Measurements from ENCODE around the gene USP2.
A peak's percentile ranks its signal among the peaks of the same experiment; 100 is the strongest.

USP2 gene

DNA sequence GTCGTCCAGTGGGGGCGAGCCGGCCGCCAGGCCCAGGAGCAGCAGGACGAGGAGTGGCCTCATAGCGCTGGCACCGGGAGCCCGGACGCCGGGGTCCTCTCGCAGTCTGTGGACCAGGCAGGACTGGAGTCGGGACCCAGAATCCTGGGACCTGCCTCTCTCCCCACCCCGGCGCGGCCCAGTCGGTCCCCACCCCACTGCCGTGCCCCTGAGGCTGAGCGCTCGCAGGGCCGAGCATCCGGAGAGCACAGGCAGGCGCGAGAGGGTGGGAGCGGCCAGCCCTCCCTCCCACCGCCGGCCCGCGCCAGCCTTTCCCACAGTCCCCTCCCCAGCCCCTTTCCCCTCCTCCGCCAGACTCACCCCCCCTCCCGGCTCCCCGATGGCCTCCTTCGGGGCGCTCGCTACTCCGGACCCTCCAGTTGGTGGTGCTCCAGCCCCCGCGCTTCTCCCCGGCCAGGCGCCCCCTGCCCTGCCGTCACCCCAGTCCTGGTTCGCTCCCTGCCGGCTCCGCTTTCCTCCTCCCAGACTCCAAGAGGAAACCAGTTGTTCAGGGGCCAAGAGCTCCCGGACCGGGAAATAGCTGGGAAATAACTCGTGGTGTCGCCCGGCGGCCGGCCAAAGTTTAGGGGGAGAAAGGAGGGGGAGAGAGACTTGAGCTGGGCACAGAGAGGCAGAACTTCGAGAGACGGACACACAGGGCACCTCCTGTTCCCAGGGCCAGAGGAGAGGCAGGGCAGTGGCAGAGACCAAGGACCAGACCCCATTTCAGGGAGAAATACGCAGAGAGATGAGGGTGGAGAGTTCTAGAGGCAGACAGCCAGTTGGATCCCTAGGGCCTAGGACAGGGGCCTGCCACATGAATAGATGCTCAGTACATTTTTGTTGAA is 40.9 kb downstream of the USP2 start, which contains the start of gene C1QTNF5:
Gene C1QTNF5, minus strand, starts transcription at position 549 of the 887 bp plus-strand sequence. Its CDS starts 486 bp downstream, at position 63.
- DNase-seq = peak; percentile 80

DNA sequence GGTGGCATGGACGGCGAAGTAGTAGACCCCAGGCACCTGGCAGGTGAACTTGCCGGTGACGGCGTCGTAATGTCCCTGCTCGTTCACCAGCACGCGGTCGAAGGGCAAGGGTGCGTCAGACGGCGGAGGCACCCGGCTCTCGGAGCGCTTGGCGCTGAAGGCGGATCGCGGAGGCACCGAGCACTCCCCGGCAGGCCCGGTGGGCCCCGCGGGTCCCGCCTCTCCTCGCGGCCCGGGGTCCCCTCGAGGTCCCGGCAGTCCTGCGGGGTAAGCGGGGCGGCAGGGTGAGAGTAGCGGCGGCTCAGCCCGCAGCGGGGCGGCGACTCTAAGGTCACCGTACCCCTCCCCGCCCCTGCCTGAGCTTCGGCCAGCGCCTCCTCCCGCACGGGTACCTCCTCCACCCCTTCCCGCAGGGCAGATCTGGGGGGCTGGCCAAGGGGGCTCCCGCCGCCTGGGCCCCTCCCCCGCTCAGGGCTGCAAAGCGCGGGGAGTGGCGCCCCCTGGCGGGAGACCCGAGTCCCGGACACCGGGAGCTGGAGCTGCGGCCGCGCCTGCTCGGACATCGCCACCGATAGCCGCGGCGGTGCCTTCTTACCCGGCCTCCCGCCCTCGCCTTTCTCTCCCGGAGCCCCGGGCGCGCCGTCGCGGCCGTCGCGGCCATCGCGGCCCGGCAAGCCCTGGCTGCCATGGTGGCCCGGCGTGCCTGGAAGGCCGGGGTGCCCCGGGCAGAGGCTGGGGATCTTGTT is 41.7 kb downstream of the USP2 start:
- peak; percentile 55 for DNase-seq

DNA sequence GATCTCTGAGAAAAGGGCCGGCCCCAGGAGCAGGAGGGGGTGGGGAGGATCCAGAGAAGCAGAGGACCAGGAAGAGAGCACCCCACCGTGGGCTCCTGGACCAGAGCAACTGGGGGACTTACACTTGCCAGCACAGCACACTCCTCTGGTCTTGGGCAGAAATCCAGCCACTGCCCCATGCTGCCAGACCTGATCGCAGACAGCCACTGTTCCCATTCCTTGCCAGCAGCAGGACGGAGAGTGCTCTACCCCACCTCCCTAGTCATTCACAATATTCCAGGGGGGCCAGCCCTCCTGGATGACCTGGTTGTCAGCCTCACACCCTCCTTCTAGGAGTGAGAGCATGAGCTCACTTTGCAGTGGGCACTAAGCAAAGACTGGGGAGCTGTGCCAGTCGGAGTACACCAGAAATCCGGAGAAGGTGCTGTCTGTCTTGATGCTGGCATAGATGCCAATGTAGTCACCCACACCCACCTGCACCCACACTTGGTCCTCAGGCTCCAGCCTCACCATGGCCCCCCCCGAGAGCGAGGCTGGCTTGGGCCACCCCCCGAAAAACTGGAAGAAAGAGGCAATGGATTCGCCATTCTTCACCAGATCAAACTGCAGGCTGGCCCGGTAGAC is 42.4 kb downstream of the USP2 start:
- no peak for DNase-seq

DNA sequence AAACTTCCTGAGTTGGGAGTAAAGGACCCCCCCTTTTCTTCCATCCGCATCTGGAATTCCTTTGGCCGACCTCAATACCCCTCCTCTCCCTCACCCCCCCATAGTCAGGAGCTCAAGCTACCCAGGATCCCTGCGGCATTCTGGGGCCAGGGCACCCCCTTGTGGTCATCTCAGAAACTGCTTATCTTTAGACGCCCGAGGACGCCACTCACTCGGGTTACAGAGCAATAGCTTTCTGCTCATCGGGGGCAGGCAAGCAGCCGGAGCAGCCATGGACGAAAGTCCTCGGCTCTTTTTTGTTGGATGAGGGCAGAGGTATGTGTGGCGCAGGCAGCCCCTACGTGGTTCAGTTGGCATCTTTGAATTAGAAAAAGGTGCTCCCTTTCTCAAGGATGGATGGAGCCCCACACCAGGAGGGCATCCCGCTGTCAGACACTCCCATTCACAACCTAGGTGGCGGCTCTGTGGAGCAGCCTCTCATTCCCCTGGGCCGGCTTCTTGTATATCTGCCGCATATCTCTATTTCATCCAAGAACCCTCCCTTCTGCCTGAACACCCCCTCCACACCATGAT is 43.1 kb downstream of the USP2 start:
- DNase-seq = peak; percentile 85

DNA sequence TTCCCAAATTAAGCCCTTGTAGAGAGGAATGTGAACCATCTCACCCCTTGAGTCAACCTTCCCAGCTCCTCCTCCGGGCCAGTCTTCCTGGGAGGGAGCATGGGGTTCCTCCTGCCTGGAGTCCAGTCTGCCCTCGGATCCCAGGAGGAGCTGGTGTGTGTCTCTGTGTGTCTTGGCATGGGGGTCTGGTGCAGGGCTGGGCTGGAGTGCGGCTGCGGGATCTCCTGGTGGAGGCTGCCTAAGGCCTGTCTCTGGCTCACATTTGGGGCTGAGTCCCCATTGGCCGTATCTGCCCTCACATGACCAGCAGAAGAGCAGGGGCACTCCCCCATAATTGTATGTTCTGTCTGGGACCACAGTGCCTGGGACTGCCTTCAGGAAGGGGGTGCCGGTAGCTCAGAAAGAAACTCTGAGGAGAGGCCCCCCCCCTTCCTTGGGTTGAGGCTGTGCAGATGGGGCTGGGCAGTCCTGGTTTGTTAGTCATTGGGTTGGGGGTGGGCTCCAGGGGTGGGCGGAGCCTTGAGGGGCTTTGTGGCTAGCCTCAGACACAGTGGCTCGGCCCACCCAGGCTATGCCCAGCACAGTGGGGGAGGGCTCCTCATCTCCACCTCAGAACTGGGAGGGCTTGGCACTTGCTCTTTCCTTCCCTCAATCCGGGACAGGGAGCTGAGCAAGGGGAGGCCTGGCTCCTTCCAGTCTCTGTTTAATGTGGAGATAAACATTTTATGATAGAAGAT is 43.7 kb downstream of the USP2 start:
- DNase-seq = peak; percentile 91

DNA sequence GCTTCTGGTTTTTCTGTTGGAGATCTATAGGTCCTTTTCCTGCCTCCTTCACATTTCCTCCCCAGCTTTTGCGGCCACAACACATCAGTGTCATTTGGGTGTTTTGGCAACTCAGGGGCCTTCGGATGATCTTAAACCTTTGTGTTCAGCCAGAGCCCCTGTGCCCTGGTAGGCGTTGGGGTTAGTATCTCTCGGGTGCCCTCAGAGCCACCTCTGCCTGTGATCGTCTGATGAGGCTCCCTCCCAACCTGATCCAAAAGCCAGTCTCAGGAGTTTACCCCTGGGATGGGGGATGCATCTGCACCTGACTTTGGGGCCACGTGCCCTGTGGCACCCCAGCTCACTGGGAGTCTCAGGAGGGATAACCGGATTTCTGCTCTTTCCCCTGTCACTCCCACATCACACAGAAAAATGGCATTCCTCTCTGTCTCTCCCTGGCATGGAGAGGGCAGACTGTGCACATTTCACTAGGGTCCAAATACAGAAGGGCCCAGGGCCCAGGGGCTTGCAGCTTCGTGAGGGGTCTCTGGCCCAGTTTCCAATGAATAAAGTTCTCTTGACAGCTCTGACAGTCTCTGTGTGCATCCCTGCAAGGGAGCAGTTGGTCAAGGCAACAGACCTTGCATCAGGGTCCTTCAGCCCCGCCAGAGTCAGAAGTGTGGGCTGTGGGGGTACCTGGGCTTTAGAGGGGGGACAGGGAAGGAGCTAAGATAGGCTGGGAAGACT is 44.6 kb downstream of the USP2 start:
- DNase-seq = no peak

DNA sequence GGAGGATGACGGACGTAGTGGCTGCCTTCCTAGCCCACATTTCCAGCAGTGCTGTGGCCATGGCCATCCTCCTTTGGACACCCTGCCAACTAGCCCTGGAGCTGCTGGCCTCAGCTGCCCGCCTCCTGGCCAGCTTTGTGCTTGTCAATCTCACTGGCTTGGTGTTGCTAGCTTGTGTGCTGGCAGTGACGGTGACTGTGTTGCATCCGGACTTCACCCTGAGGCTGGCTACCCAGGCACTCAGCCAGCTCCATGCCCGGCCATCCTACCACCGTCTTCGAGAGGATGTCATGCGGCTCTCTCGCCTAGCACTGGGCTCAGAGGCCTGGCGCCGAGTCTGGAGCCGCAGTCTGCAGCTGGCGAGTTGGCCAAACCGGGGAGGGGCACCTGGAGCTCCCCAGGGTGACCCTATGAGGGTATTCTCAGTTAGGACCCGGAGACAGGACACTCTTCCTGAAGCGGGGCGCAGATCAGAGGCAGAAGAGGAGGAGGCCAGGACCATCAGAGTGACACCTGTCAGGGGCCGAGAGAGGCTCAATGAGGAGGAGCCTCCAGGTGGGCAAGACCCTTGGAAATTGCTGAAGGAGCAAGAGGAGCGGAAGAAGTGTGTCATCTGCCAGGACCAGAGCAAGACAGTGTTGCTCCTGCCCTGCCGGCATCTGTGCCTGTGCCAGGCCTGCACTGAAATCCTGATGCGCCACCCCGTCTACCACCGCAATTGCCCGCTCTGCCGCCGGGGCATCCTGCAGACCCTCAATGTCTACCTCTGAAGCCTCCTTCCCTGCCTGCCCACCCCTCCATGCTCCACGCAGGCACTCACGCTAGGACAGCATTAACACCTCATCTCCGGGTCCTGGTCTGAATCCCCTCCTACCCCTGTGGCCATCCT is 45.6 kb downstream of the USP2 start:
- no peak for DNase-seq

DNA sequence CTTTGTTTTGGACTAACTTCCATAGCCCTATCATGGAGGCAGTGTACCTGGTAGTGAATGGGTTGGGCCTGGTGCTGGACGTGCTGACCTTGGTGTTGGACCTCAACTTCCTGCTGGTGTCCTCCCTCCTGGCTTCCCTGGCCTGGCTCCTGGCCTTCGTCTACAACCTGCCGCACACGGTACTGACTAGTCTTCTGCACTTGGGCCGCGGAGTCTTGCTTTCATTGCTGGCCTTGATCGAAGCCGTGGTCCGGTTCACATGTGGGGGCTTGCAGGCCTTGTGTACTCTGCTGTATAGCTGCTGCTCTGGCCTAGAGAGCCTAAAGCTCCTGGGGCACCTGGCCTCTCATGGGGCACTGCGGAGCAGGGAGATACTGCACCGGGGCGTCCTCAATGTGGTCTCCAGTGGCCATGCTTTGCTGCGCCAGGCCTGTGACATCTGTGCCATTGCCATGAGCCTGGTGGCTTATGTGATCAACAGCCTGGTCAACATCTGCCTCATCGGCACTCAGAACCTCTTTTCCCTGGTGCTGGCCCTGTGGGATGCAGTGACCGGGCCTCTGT is 46.3 kb downstream of the USP2 start:
- DNase-seq = no peak

DNA sequence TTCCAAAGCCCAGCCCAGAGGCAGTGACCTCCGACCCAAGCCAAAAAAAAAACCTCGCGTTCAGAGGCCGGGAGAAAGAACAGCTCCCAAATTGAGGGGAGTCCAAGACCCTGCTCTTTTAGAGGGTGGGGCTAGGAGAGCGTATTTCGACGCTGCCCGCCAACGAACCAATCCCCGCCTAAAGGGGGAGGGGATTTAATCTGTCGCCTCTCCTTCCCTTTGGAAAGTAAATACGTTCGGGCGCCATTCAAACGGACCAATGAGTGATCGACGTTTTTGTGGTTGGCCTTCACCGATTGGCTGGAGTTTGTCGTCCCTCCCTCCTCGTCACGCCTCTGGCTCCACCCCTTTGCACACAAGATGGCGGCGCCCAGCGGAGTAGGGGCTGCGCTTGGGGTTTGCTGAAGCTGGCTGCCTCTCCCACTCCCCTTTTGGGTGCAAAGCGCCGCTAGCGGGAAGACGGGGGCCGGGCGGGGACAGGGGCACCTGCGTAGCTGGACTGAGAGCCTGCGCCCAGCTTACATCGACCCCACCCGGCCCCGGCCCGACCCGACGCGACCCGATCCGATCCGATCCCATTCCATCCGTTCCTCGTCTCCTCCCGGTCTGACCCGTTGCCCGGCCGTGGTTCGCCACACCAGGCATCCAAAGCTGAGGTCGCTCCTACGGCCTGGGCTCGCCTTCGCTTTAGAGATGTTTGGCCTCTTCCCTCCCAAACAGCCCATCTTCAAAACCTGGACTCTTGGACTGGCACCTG is 47.1 kb downstream of the USP2 start, which contains the start of gene RNF26:
Gene RNF26, plus strand, starts transcription at position 354 of the 757 bp plus-strand sequence. CDS start 596 bp downstream, outside the sequence.
- DNase-seq = peak; percentile 99

DNA sequence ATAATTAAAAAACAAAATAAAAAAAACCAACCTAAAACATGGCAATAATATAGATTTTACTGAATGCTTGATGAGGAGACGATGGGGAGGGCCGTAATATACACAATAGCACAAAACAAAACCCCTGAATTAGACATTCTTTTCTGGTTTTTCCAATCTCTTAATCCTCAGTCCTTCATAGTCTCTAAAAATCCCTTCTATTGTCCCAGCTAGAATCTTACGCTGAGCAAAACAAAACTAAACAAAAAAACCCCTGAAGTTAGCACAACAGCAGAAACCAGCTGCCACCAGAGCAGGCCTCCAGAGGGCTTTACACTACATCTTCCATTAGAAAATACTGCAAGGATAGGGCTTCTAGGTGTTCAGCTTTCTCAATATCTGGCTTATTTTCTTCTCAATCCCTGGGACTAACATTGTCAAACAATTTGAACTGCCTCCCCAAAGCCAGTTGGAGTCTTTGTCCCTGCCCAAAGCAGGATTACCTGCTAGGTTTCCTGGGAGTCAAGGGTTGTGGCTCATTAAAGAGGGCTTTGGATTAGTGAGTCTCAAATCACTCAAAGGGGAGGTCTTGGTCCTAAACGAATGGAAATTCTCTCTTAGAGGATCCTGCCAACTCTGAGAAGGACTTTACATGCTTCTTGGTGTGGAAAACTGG is 49.3 kb downstream of the USP2 start:
- no peak for DNase-seq

DNA sequence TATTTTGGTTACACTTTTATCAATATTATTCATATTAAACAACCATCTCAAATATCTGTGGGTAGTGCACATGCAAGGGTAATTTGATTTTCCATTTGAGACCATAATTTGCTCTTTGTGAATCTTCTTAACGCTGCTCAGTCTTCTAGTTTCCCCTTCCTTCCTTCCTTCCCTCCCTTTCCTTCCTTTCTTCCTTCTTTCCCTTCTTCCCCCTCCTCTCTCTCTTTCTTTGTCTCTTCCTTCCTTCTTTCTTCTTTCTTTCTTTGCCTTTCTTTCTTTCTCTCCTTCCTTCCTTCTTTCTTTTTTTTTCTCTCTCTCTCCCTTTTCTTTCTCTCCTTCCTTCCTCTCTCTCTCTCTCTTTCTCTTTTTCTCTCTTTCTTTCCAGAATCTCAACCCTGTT is 51.3 kb downstream of the USP2 start:
- no peak for DNase-seq

DNA sequence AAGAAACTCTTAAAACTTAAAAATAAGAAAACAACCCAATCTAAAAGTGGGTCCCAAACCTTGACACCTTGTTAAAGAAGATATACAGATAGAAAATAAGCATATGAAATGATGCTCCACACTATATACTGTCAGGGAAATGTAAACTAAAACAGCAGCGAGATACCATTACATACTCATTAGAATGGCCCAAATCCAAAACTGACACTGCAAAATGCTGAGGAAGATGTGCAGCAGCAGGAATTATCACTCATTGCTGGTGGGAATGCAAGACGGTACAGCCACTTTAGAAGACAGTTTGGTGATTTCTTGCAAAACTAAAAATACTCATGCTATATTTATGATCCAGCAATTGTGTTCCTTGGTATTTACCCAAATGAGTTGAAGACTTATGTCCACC is 52.2 kb downstream of the USP2 start:
- DNase-seq = no peak

DNA sequence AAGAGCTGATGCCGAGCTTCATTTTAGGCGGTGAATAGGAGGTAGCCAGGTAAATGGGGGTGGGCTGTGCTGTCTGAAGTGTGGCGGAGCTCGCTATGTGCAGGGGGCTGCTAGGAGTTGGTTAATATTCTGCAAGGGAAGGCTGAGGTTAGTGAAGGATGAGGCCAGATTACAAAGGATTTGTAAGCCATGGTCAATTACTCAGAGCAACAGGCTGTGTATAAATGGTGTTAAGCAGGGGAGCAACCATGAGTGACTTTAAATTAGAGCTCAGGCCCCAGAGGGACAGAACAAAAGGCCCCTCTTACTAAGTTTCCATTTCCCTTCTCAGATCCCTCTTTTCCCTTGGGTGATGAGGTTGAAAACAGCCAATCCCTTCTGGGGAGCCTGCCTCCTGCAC is 57.3 kb downstream of the USP2 start:
- no peak for DNase-seq

DNA sequence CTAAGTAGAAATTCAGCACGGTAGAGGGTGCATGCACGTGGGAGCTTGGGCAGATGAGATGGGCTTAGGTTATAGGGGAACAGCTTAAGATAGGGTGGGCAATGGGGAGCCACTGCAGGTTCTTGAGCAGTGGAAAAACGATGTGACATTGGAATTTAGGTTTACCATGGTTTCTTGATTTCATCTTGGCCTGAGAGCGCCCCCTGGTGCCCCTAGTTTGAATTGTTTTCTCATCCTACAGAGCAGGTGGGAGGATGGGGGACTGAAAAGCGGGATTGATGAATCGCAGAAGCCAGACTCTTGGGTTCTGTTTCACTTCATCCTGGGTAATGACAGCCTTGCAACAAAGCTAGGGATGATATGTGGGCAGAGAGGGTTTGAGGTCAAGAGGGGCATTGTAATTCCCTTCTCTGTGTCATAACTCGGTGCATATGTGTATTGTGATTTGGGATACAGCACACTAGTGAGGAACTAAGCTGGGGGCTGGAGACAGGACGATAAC is 57.9 kb downstream of the USP2 start:
- peak; percentile 70 for DNase-seq

DNA sequence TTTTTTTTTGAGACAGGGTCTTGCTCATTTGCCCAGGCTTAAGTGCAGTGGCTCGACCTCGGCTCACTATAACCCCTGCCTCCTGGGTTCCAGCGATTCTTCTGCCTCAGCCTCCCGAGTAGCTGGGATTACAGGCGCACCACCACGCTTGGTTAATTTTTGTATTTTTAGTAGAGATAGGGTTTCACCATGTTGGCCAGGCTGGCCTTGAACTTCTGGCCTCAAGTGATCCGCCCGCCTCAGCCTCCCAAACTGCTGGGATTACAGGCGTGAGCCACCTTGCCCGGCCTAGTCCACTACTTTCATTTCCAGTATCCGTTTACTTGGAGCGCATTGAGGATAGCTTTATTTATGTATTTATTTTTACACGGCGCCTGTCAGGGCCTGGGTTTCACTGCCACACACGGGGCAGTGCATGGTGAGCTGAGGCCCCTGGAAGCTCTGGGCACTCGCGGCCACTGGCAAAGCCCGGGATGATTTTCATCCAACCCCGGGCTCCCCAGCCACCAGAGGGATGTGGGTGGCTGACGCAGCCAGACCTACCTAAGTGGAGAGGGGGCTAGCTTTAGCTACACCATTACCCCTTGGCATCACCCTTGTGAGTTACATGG is 58.5 kb downstream of the USP2 start:
- no peak for DNase-seq

DNA sequence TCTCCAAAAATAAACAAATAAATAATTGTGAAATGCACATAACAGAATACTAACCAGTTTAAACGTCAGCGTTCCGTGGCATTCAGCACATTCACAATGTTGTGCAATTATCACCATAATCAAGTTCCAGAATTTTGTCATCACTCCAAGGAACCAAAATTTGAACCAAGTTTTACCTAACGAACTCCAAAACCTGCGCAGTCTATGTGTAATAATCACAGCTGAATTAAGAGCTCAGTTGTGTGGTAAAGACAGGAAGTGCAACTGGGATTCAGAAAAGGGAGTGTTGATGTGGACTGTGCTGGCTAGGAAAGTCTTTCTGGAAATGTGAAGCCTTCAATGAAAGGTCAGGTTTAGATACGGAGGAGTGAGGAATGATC is 59.1 kb downstream of the USP2 start:
- no peak for DNase-seq

DNA sequence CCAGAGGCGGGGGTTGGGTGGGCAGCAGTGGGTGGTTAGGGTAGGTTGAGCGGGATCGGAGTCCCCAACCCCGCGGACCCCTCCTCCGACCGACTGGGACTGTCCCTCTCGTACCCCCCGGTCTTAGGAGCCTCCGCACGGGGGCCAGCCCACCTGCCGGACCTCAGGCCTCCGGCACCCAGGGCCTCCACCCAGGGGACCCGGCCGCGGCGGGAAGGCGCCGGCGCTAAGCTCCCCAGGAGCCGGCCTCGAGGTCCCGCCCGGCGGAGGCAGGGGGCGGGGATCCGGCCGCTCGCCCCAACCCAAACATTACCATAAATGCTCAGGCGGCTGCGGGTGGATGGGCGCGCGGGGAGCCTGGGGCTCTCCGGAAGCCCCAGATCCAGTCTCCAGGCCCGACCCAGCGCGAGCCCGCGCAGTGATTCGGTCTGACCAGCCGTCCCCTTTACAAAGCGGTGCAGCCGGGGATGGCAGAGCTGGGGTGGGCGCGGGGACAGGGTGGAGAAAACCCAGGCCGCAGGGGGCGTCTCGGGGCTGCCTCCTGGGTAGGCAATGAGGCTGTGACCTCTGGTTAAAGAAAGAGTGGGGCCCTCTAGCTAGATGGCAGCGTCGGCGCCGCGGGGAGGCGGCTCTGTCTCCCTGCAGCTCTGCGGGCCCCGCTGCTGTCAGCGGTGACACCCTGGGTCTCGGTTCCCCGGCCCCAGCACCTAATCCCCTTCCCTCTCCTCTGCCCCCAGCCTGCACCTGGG is 60.5 kb downstream of the USP2 start:
- DNase-seq = peak; percentile 77
